ENCODE results near the gene FAM78A.
"Not testable (repeated sequence)": the region's sequence is repeated elsewhere in the genome, so short reads cannot be mapped to it uniquely, and the experiment has no call there.

Gene FAM78A

DNA sequence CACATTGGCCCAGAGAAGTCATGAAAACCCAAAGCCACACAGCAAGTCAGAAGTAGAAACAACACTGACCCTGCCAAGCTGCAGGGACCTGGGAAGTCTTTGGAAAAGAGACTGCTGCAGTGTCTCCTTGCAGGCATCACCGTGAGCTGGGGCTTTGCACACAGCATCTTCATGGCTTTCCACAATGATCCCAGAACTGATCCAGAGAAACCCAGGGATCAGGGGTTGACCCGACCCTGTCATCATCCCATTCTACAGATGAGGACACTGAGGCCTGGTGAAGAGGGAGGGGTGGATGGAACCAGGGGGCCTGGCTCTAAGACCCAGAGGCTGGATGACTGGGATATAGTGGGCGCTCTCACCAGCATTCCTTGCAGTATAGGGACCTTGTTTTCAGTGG, 4.3 kb upstream of the FAM78A start:
- DNase-seq, result no peak

DNA sequence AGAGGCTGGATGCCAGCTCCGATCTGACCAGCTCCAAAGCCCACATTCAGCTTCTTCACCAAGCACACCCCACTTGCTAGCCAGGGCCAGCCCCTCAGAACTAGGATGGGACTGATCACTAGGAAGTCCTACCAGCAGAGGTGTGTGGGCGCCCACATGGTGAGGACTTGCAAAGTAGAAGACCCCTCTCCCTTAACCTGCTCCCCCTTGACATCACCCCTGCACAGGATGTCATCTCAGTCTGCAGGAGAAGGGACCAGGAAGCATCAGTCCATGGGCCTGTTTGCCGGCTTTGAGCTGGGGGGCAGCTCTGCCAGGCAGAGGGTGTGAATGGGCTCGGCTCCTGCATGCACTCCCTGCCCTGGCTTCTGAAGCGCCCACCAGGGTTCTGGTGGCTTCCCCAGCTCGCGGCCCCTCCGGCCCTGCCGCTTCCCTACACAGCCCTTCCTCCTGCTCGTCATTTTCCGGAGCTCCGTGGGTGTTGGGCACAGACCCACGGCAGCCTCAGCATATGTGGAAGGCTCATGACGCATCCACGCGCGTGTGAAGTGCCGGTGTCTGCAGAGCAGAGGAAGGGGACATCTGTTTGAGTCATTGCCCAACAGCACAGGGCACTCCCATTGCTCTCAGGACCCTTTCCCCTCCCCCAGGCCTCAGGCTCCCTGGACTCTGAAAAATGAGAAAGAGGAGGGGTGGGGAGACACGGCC, 3.7 kb upstream of the FAM78A start:
- no peak for DNase-seq

DNA sequence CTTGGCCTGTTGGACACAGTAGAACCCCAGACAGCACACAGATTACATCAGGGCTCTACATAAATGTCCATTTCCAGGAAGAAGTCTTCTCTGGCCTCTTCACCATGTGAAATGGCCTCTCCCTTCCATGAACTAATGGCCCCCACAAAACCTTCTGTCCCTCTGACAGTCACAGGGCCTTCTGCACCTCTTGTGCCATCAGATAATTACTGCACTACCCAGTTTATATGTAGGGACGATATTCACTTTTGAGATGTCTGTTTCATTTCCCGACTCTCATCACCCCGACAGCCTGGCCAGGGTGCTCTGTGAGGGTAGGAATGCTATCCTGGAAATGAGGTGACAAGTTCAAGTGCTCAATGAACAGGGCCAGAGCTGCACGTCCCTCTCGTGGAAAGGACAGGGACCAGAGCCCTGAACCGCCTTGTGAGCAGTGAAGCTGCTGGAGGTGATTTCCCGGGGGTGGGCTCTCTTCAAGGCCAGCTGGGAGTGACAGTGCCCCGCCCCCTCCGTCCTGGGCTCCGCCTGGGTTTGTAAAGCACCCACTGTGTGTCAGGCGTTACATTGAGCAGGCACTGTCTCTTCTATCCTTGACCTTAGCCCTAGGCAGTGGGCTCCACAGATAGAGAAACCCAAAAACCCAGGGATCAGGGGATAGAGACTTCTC, 3.0 kb upstream of the FAM78A start:
- no peak for DNase-seq

DNA sequence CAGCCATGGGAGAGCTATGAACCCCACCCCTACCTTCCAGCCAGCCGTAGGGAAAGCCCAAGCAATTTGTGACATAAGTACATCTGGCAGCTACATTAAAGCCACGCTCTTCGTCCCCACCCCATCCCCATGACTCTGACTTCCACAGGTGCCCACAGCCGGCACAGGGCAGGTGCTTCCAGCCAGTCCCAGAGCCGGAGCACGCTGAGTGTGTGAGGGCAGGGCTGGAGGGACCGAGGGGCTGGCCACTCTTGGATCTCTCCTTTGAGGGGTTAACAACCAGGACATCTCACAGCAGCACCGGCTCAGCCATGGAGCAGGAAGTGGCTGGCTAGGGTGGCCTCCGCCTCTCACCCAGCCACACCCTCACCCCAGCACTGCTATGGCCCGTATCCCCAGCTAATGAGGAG, 2.4 kb upstream of the FAM78A start:
- no peak for DNase-seq

DNA sequence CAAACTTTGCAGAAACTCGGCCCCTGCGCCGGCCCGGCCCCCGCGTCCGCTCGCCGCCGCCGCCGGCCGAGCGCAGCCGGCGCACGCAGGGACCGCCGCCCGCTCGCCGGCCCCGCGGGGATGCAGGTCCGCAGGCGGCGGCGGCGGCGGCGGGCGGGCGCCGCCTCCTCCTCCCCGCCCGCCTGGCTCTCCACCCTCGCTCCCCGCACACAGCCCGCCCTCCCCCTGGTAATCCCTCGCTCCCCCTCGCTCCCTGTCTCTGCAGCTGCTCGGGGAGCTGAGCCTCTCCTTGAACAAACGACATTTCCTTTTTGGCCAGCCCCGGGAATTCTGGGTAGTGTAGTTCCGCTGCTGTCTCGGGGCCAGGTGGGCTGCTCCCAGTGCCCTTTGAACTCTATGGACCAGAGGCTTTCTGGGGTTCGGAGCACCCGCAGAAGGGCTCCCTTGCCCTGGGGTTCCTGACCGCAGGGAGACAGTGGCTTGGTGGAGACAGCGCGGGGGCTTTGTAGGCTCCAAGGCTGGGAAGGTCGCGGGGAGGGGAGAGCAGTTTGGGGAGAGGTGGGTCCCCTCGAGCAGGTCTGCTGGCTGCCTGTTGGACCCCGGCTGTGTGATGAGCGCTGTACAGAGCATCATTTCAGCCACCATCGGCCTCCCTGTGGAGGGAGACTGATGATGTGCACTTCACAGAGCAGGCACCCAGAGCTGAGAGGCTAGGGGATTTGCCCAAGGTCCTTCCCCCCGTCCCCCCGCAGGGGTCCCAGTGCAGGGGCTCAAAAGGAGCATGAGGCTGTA, 1.8 kb upstream of the FAM78A start:
- peak; percentile 58 for DNase-seq

DNA sequence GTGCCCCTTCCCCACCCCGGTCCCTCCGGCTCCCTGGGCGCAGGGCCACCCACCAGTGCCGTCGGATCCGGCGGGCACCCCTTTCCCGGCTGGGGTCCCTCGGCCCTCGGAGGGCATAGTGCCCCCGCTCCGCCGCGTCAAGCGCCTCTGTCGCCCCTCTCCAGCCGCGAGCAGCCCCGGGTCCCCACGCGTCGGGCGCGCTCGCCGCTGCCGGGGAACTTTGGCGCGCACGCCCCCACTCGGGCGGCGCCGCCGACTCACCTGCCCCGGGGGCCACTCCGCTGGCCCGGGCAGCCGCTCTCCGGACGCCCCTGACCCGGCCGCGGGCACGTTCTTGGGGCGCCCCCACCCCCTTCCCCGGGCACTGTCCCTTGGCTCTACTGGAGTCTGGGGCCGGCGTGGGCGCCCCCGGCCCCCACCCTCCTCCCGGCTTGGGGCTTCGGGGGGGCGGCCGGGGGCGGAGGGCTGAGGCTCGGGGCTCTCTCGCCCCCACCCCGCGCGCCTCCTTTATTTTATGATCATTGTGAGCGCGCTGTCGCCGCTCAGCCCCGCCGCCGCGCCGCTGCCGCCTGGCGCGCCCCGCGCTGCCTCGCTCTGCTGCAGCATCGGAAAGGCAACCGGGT, 1.1 kb upstream of the FAM78A start:
- no peak for DNase-seq

DNA sequence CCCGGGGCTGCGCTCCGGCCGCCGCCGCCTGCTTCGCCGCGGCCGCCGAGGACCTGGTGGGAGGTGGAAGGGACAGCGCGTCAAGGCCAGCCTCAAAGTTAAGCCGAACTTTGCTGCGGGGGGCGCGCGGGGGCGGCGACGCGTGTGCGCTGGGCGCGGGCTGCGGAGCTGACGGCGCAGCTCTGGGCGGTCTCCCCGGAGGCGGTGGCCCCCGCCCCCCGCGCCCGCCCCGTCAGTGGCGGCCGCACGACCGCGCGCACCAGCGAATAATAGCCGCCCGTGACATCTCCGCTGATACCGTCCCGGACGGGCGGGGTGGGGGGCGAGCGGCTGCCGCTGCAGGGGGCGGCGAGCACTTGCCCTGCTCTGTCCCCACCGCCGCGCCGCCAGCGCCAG, 579 bp upstream of the FAM78A start:
- DNase-seq, result no peak

DNA sequence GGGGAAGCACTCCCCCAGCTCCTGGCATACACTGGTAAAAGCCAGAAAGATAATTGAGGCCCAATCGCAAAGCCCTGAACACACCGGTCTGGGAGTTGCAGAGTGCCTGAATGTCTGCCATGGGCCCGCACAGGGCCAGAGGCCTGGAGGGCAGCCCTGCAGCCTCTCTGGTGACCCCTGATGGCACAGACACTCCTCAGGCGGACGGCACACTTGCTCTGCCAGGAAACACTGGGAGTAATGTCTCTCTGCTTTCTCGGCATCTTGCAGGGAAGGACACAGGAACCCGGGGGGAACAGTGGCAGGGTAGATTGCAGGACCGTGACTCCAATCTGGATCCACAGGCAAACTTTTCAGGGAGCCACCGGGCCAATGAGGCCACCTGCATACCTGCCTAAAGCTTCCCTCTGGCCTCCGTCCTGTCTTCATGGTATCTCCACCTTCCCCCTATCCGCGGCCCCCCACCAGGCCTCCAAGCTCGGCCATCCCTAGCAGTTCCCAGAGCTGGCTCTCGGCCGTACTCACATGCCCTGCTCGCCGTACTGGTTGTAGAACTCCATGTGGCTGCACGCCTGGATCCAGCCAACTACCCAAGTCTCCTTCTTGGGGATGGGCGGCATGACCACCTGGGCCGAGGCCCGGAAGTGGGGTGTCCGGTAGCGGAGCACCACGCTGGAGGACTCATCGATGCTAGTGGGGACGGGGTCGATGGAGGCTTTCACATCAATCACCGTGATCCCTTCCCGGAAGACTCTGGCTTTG, 797 bp downstream of the FAM78A start:
- DNase-seq, result no peak

DNA sequence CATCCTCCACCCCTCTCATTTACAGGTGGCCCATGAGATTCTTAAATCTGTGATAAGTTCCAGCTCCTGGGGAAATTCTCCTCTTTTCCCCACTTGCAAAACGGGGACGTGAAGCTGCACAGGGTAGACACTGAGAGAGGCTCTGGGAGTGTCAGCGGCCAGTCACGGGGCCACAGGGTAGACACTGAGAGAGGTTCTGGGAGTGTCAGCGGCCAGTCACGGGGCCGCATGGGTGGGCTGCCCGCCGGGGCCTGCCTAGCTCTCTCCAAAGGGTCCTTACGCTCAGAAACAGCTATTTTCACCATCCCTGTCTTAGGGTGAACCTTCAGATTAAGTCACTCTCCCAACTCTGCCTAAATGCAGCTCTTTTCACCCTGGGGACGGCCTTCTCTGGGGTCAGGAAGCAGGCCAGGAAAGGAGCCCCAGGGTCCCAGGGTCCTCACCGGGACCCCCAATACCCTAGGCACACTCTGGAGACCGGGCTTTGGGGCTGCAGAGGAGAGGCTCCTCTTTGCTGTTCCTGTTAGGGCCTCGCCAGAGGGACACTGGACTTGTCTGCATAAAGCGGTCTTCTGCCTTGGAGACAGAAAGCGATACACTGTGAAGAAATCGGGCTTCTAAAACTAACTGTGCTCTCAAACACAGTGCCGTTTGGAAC, 1.5 kb downstream of the FAM78A start:
- no peak for DNase-seq

DNA sequence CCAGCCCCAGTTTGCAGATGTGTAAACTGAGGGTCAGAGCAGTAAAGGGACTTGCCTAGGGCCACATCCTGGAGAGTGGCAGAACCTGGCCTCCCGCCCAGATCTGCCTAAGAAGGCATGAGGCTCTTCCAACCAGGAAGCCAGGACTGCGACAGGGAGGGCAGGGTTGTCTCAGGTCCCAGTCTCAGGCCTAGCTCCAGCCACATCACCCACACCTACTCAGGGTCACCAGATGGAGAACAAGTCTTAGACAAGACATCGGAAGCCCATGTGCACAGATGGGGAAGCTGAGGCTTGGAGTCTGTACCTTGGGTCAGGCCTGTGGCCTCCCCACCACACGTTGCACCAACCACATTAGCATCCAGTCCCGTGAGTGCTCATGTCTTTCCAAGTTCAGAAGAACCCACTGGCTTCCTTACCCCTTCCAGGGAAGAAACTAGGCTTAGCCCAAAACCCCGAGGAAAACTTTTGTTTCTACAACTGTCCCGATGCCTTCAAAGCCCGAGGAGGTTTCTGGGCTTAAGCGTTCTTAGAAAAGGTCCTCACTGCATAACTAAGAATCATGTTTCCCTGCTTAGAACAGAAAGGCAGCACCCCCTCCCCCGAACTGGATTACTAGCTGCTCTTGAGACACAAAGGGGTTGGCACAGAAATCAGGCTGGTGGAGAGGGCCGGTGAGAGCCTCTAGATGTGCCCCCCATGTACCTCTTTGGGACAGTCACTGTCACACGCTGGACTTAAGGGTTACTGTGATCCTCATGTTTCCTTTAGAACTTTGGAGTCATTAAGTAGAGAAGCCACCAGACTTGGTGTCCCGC, 2.2 kb downstream of the FAM78A start:
- no peak for DNase-seq

DNA sequence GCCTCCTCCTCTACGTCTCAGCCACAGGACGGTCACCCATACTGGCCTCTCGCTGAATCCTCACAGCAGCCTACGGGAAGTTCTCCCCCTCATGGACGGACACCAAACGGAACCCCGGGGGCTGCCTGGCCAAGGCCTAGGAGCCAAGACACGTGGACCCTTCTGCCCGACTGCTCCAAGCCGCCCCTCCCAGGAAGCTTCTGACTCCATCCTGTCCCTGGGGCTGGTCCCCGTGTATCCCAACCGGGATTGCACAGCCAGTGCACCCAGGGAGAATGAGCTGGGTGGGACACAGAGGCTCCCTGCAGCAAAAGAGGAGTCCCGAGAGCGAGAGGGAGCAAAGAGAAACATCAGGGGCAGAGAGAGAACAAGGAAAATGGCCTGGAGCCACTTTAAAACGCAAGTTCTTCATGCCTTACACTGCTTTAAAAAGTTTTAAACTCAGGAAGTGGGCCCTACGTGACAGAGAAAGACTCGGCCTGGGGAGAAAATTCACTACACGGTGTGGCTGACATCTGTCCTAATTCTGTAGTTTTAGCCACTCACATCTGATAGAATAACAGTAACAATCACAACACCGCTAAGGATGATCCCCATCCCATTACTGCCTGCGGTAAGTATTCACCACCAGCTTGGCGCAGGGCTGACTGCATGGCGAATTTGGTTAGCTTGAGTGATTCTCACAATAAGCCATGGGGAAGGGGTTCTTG, 3.0 kb downstream of the FAM78A start:
- DNase-seq, result no peak

DNA sequence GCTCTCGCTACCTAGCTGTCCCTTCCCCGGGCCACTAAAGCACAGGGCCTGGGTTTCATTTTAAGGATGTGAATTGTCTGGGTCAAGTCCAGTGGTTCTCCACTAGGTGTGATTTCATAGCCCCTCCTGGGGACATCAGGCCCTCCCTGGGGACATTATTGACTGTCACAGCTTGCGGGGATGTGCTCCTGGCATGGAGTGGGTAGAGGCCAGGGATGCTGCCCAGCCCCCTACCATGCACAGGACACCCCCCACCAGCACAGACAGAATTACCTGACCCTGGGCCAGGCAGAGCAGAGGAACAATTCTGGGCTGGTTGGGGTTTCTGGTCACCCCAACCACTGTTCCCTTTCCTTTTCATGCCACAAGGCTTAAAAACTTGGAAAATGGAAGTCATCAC, 4.1 kb downstream of the FAM78A start:
- no peak for DNase-seq

DNA sequence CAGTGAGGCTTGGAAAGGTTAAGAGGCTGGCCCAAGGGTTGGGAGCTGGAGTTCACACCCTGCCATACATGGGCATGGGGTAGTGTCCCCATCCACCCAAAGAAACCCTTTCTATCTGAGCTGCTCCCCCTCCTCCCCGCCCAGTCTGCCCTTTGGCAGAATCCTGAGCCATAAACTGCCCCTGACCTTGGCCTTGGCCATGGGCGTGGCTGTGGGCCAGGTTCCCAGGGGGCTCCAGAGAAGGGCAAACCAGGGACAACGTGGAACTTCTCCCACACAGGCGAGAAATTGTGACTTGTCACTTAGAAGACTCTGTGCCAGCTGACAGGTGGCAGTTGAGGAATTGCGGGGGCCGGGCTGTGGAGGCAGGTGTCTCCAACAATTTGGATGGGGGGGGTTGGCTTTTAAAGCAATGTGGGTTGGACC, 4.8 kb downstream of the FAM78A start:
- DNase-seq, result no peak

DNA sequence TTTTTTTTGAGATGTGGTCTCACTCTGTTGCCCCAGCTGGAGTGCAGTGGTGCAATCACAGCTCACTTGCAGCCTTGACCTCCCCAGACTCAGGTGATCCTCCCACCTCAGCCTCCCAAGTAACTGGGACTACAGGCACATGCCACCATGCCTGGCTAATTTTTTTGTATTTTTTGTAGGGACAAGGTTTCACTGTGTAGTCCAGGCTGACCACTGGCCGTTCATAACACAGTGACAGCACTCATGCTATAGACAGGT, 5.4 kb downstream of the FAM78A start:
- not testable (repeated sequence) for DNase-seq

DNA sequence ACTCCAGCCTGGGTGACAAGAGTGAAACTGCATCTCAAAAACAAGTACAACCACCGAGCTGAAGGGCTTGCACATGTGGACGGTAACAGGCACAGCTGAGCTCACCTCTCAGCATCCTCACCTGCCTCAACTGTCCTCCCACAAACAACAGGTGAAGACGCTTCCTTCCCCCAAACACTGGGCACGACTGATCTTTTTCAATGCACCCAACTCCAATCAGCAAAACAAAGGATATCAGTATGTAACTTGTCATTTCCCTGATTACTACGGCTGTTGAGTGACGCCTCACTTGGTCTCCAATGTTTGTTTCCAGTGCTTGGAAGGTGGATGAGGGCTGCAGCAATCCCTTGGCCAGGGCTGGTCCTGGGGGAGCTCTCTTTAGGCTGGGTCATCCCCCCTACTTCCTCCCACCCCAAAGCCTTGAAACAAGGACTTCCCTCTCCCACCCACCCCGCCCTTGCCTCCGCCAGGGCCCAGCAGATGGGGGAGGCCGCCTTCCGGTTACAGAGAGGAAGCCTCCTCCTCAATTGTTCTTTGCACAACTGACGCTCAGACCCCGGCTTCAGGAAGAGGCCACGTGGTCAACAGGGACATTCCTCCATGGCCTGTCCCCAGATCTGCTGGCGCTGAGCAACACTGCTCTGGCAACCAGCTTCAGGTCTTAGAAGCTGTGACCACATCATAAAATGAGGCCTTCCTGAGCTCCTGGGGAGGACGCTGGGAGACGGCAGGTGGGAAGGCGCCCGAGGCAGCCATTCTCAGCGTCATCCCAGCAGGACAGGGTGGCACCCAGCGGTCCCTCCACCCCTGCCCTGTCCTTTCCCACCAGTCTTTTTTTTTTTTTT, 5.9 kb downstream of the FAM78A start:
- no peak for DNase-seq

DNA sequence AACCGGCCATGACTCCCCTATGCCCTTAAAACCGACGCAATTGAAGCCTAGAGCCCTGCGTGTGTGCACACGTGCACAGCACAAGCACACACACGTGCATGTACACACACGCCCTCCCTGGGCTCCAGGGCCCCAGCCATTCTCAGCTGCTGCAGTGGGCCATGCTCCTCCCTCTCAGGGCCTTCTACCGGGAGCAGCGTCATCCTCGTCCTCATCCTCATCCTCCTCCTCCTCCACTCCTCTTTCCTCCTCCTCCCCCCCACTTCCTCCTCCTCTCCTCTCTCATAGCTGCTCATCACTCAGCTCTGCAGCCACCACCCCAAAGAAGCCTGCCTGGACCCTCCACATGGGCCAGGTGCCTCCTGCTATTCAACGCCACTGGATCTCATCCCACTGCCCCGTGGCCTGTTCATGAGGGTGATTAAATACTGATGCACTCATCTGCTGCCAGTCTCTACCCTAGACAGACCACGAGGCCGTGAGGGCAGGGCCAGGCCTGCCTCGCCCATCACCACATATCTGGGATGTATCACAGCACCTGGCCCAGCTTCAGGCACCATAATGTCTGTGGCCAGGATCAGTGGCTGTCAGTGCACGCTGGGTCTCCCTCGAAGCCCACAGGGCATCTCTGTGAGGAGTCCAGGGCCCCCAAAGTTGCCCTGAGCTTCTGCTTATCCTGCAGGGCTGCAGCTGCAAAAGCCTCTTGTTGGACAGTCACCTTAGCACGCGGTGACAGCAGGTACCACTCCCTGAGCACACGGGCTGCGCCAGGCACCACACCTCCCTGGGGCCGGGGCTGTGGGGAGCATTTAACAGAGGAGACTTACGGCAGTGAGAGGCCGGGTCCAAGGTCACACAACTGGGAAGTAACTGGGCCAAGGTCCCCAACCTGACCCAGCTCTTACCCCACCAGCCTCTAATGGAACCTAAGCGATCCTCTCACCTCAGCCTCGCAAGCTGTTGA, 9.8 kb downstream of the FAM78A start:
- DNase-seq, result no peak

DNA sequence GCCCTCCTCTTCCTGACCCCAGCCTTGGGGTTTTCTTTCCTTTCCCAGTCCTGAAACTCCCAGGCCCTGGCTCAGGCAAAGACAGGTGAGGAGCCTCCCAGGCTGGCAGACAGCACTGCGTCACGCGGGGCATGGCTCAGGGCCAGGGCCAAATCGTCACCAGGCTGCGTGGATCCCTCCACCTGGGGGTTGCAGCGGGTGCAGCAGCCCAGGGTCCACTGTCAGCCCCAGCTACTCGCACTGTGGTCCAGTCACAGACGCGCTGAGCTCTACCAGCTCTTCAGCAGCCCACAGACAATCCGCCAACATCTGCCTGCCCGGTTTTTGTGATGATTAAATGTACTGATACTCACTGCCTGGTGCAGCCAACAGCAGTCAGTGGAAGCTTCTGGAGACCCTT, 12.1 kb downstream of the FAM78A start:
- DNase-seq, result no peak

DNA sequence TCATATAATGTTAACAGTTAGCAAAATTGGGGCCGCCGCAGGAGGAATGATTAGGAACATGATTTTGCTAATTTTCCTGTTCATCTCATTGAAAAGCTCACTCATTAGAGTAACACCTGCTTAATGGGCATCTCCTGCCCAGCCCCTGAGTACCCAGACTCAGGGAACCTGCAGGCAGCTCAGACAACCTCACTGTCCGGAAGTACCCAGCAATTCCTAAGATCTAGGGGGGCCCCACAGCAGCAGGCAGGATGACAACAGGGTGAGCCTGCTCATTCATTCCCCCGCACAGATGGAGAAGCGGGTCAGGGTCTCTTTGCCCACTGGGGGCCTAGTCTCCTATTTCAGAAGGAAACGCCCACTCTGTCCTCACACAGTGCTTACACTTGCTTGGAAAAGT, 12.6 kb downstream of the FAM78A start:
- DNase-seq, result no peak

DNA sequence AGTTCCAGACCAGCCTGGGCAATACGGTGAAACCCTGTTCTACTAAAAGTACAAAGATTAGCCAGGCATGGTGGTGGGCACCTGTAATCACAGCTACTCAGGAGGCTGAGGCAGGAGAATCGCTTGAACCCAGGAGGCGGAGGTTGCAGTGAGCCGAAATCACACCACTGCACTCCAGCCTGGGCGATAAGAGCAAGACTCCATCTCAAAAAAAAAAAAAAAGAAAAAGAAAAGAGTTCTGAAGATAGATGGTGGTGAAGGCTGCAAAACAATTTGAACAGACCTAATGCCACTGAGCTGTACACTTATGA, 13.3 kb downstream of the FAM78A start:
- DNase-seq, result not testable (repeated sequence)

All from activated gamma-delta T cell treated with Interleukin-2 at 50 U/mL for 16 hours (primary cell).